Stomach smooth muscle (tissue), 2 donors: ENCODE measurements around the gene ARHGEF11.

Experiments
- H3K27ac ChIP-seq: one replicate; pipeline ENCODE4 v1.7.0; 2013; ENCODE audit warnings: mild to moderate bottlenecking, low read length, inconsistent platforms
- H3K27me3 ChIP-seq, 2 donors: one replicate each; pipeline ENCODE4 v1.7.0; 2013; ENCODE audit warnings: low read length in 2 of 2; ENCODE audit not compliant: insufficient read depth in 2 of 2, control insufficient read depth in 1 of 2
- H3K36me3 ChIP-seq, 2 donors: one replicate each; pipeline ENCODE4 v1.7.0; 2013; ENCODE audit warnings: low read length in 2 of 2; ENCODE audit not compliant: control insufficient read depth in 2 of 2, insufficient read depth in 2 of 2
- H3K4me1 ChIP-seq: one replicate; pipeline ENCODE4 v1.7.0; 2013; ENCODE audit warnings: low read length; ENCODE audit not compliant: control insufficient read depth, insufficient read depth
- H3K4me3 ChIP-seq, 2 donors: one replicate each; pipeline ENCODE4 v1.7.0; 2013; ENCODE audit warnings: low read length in 2 of 2
- H3K9ac ChIP-seq, 2 donors: one replicate each; pipeline ENCODE4 v1.7.0; 2013; ENCODE audit warnings: low read length in 2 of 2, mild to moderate bottlenecking in 1 of 2
- H3K9me3 ChIP-seq, 2 donors: one replicate each; pipeline ENCODE4 v1.7.0; 2013; ENCODE audit warnings: low read length in 2 of 2; ENCODE audit not compliant: control insufficient read depth in 2 of 2
- donor health status: healthy.
- donor health status: Pancreatic carcinoma.

The ARHGEF11 gene

GRCh38 chr1:156911577-156912298 lies 133.8 kb downstream of the ARHGEF11 start:
- Histone ChIP-seq H3K9me3 (no peaks in the 10 kb centered on the region), H3K4me3 (no peak overlapping the region), H3K27ac (no peak overlapping the region), H3K36me3 (peaks cover 2 to 8% of the 10 kb centered on the region in 2 donors), H3K27me3 (peaks cover 15 to 17% of the 10 kb centered on the region in 2 donors), H3K4me1 (peaks cover 8% of the 10 kb centered on the region), H3K9ac (no peak overlapping the region)

- peaks cover 2 to 5% of the 10 kb centered on the region in 2 donors for H3K36me3 ChIP-seq
- no peak overlapping the region for H3K27ac ChIP-seq
- H3K9ac ChIP-seq, result no peak overlapping the region
- H3K4me1 ChIP-seq, result peaks cover 8% of the 10 kb centered on the region
- no peaks in the 10 kb centered on the region for H3K9me3 ChIP-seq
- no peak overlapping the region for H3K4me3 ChIP-seq
- H3K27me3 ChIP-seq, result peaks cover 17 to 18% of the 10 kb centered on the region in 2 donors
These were observed 135.2 kb downstream of the ARHGEF11 start for GRCh38 chr1:156910309-156910782.

- no peaks in the 10 kb centered on the region for H3K9me3 ChIP-seq
- peaks cover 8% of the 10 kb centered on the region for H3K4me1 ChIP-seq
- H3K36me3 ChIP-seq, result peaks cover 2 to 3% of the 10 kb centered on the region in 2 donors
- no peak overlapping the region for H3K27ac ChIP-seq
- H3K27me3 ChIP-seq, result peaks cover 17 to 18% of the 10 kb centered on the region in 2 donors
- H3K9ac ChIP-seq, result no peak overlapping the region
- H3K4me3 ChIP-seq, result no peak overlapping the region
These were observed 135.9 kb downstream of the ARHGEF11 start for GRCh38 chr1:156909671-156910070.

GRCh38 chr1:156908955-156909354 lies 136.6 kb downstream of the ARHGEF11 start:
- H3K4me1 ChIP-seq, result peaks cover 8% of the 10 kb centered on the region
- peaks cover 14 to 18% of the 10 kb centered on the region in 2 donors for H3K27me3 ChIP-seq
- no peaks in the 10 kb centered on the region for H3K9me3 ChIP-seq
- H3K36me3 ChIP-seq, result peaks cover 0 to under 1% of the 10 kb centered on the region in 2 donors
- H3K4me3 ChIP-seq, result no peak overlapping the region
- no peak overlapping the region for H3K9ac ChIP-seq
- H3K27ac ChIP-seq, result no peak overlapping the region

- H3K27me3 ChIP-seq, result peaks cover 13 to 18% of the 10 kb centered on the region in 2 donors
These were observed 137.0 kb downstream of the ARHGEF11 start for GRCh38 chr1:156908541-156908940.

GRCh38 chr1:156906206-156906906 lies 139.2 kb downstream of the ARHGEF11 start:
- no peak overlapping the region for H3K27ac ChIP-seq
- no peaks in the 10 kb centered on the region for H3K36me3 ChIP-seq
- no peak overlapping the region for H3K4me3 ChIP-seq
- no peaks in the 10 kb centered on the region for H3K9me3 ChIP-seq
- H3K4me1 ChIP-seq, result peaks cover 14% of the 10 kb centered on the region
- peaks cover 10 to 18% of the 10 kb centered on the region in 2 donors for H3K27me3 ChIP-seq
- H3K9ac ChIP-seq, result no peak overlapping the region

More at GRCh38 chr1:156908541-156908940, 137.0 kb downstream of the ARHGEF11 start:
- Histone ChIP-seq H3K4me1 (peaks cover 10% of the 10 kb centered on the region), H3K9me3 (no peaks in the 10 kb centered on the region), H3K4me3 (no peak overlapping the region), H3K36me3 (no peaks in the 10 kb centered on the region), H3K9ac (no peak overlapping the region), H3K27ac (no peak overlapping the region)

- Histone ChIP-seq H3K27me3 (peaks cover 9 to 18% of the 10 kb centered on the region in 2 donors), H3K4me1 (peaks cover 17% of the 10 kb centered on the region), H3K36me3 (no peaks in the 10 kb centered on the region), H3K27ac (no peak overlapping the region), H3K4me3 (no peak overlapping the region), H3K9me3 (no peaks in the 10 kb centered on the region), H3K9ac (no peak overlapping the region)
These were observed 139.9 kb downstream of the ARHGEF11 start for GRCh38 chr1:156905651-156906050.

- peaks cover 17% of the 10 kb centered on the region for H3K4me1 ChIP-seq
- H3K4me3 ChIP-seq, result no peak overlapping the region
- H3K27ac ChIP-seq, result no peak overlapping the region
- H3K9me3 ChIP-seq, result no peaks in the 10 kb centered on the region
- no peak overlapping the region for H3K9ac ChIP-seq
- H3K27me3 ChIP-seq, result peaks cover 5 to 16% of the 10 kb centered on the region in 2 donors
- no peaks in the 10 kb centered on the region for H3K36me3 ChIP-seq
These were observed 140.4 kb downstream of the ARHGEF11 start for GRCh38 chr1:156905176-156905575.

- peaks cover 20% of the 10 kb centered on the region for H3K4me1 ChIP-seq
- H3K36me3 ChIP-seq, result no peaks in the 10 kb centered on the region
- no peak overlapping the region for H3K4me3 ChIP-seq
- H3K27me3 ChIP-seq, result peaks cover 5 to 12% of the 10 kb centered on the region in 2 donors
- H3K9ac ChIP-seq, result no peak overlapping the region
- H3K9me3 ChIP-seq, result no peaks in the 10 kb centered on the region
- H3K27ac ChIP-seq, result no peak overlapping the region
These were observed 141.2 kb downstream of the ARHGEF11 start for GRCh38 chr1:156904187-156904959.

GRCh38 chr1:156903328-156904091 lies 142.0 kb downstream of the ARHGEF11 start:
- H3K27me3 ChIP-seq, result peaks cover 5 to 10% of the 10 kb centered on the region in 2 donors
- no peak overlapping the region for H3K4me3 ChIP-seq
- H3K9me3 ChIP-seq, result no peaks in the 10 kb centered on the region
- peaks cover 15% of the 10 kb centered on the region for H3K4me1 ChIP-seq
- H3K9ac ChIP-seq, result no peak overlapping the region
- no peak overlapping the region for H3K27ac ChIP-seq
- H3K36me3 ChIP-seq, result no peaks in the 10 kb centered on the region
